Measurements from ENCODE around the gene RCE1.

Gene RCE1

DNA sequence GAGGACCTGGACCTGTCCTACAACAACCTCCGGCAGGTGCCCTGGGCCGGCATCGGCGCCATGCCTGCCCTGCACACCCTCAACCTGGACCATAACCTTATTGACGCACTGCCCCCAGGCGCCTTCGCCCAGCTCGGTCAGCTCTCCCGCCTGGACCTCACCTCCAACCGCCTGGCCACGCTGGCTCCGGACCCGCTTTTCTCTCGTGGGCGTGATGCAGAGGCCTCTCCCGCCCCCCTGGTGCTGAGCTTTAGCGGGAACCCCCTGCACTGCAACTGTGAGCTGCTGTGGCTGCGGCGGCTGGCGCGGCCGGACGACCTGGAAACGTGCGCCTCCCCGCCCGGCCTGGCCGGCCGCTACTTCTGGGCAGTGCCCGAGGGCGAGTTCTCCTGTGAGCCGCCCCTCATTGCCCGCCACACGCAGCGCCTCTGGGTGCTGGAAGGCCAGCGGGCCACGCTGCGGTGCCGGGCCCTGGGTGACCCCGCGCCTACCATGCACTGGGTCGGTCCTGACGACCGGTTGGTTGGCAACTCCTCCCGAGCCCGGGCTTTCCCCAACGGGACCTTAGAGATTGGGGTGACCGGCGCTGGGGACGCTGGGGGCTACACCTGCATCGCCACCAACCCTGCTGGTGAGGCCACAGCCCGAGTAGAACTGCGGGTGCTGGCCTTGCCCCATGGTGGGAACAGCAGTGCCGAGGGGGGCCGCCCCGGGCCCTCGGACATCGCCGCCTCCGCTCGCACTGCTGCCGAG lies 15.1 kb downstream of the RCE1 start:
- TF ChIP-seq CTCF (IDR thresholded peaks at IDR 0.05), result no peak
- DNase-seq (ENCODE audit: low spot score), result no peak
- Histone ChIP-seq H3K27ac (no peak overlapping the region), H3K4me3 (no peak overlapping the region)

- no peak for TF ChIP-seq CTCF (IDR thresholded peaks at IDR 0.05)
- H3K27ac ChIP-seq, result no peak overlapping the region
- no peak overlapping the region for H3K4me3 ChIP-seq
- no peak for DNase-seq (ENCODE audit: low spot score)
Measured at GRCh38 chr11:66858939-66859685, 15.9 kb downstream of the RCE1 start.

- DNase-seq (ENCODE audit: low spot score), result no peak
- Histone ChIP-seq H3K27ac (no peak overlapping the region), H3K4me3 (no peak overlapping the region)
- no peak for TF ChIP-seq CTCF (IDR thresholded peaks at IDR 0.05)
Measured at GRCh38 chr11:66859686-66860448, 16.6 kb downstream of the RCE1 start.

DNA sequence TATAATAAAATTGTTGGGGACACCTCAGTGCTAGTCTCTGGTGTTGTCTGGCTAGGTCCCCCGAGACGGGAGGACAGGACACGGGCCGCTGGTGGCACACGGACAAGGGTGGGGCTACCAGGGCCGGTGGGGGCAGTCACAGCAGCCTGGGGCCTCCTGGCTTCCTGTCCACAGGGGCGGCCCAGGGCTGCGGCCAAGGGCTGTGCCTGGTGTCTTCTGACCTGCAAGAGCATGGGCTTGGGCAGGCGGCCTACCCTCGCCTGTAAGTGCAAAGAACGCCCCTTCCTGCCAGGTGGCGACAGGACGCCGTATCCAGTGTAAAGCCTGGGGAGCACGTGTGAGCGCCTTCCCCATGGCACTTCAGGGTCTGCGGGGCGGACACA lies 17.2 kb downstream of the RCE1 start:
- TF ChIP-seq CTCF (IDR thresholded peaks at IDR 0.05), result no peak
- Histone ChIP-seq H3K27ac (no peak overlapping the region), H3K4me3 (no peak overlapping the region)
- no peak for DNase-seq (ENCODE audit: low spot score)

GRCh38 chr11:66861038-66861773 lies 18.0 kb downstream of the RCE1 start:
- DNase-seq (ENCODE audit: low spot score), result no peak
- Histone ChIP-seq H3K4me3 (no peak overlapping the region), H3K27ac (no peak overlapping the region)
- no peak for TF ChIP-seq CTCF (IDR thresholded peaks at IDR 0.05)

DNA sequence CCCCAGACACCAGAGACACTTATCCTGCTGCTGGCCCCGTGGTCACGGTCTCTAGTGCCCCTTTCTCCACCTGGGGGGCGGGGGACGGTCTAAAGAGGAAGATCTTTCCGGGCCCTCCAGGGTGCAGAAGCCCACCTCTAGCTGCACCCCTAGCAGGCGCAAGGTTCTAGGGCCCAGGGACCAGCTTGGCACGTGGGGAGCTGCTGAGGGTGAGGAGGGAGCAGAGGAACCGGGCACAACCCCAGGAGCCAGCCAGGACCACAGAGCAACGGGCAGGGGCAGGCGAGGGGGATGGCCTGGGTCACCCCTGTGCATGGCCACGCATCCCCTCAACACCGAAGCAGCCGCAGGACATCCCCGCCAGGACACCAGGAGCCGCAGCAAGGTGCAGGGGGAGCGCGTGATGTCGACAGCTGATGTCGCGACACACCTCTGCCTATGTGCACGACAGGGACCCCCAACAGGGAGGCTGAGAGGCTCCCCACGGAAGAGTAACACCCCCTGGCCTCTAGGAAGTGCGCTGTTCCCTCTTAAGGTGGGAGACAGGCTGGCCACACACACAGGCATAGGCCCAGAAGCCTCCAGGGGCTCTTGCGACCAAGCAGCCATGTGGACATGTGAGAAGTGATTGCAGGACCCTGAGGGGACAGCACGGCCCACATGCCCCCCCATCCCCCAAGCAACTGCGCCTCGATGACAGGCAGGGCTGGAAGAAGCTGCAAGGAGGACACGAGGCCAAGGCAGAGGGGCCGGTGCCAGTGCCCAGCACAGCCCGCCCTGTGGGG lies 18.7 kb downstream of the RCE1 start:
- DNase-seq (ENCODE audit: low spot score), result no peak
- Histone ChIP-seq H3K27ac (no peak overlapping the region), H3K4me3 (no peak overlapping the region)
- no peak for TF ChIP-seq CTCF (IDR thresholded peaks at IDR 0.05)

Measured in coronary artery (tissue), 2 donors.